K562 (cell line): ENCODE measurements around the gene C17orf50. TPM values are rescaled to one million over a fixed set of nuclear protein-coding genes. Genes with fewer than 3 reads are reported as not detected.

ENCODE experiments used
- ATAC-seq: fragments of 200-7000 bp; cut with Tn5 transposase; 3 replicates; pipeline ENCODE4 v1.9.1; 2020; ENCODE audit warnings: moderate library complexity
- BruUV-seq: library from RNA; stranded (reverse); fragments of 400-500 nt; replicated peaks from 2 replicates; lab custom pipeline; 2021; lab: Mats Ljungman, UMichigan
- CTCF ChIA-PET: fragments of 300-600 bp; formaldehyde crosslinking; extraction: SDS; loops from one replicate; lab custom pipeline; 2021; ENCODE audit warnings: low intra/inter-chr PET ratio; lab: Yijun Ruan, JAX
- POLR2A ChIA-PET: fragments of 300-600, 350-650 bp; sonication (Branson Sonifier 250); formaldehyde crosslinking; extraction: SDS; loops from one replicate; lab custom pipeline; 2021; ENCODE audit warnings: antibody characterized with exemption, inconsistent platforms; lab: Yijun Ruan, JAX
- DNase-seq, 4 experiments: peaks; one replicate each; pipeline versions ENCODE4 v3.0.0 to v3.0.0-alpha.2; 2011 to 2018; ENCODE audit warnings: low spot score in 3 of 4, mixed read lengths in 3 of 4; ENCODE audit errors: extremely low read depth in 1 of 4
- FAIRE-seq: peaks from 2 replicates; lab custom pipeline; 2011; peaks lifted over from hg19 to GRCh38; lab: Jason Lieb, UNC
- H2AFZ ChIP-seq: 2 replicates; pipeline ENCODE4 v1.6.0; 2011; ENCODE audit warnings: low read depth, low read length, control low read depth, inconsistent platforms
- H3K27ac ChIP-seq: fragments of 200-600 bp; 3 replicates; pipeline ENCODE4 v1.8.0; 2011; ENCODE audit warnings: low read depth, mild to moderate bottlenecking, control low read depth, inconsistent platforms, low read length, moderate library complexity, mixed read lengths; ENCODE audit errors: extremely low read depth
- H3K27me3 ChIP-seq, 2 experiments: fragments of 300-600 bp in 1 of 2; 2 replicates in 1 of 2; 3 replicates in 1 of 2; pipeline versions ENCODE4 v1.6.0 to v1.8.0; 2011; ENCODE audit warnings: inconsistent platforms in 2 of 2, low read length in 2 of 2, mild to moderate bottlenecking in 1 of 2, mixed read lengths in 1 of 2, moderate library complexity in 1 of 2; ENCODE audit not compliant: control insufficient read depth in 2 of 2, insufficient read depth in 2 of 2
- H3K36me3 ChIP-seq: fragments of 300-600 bp; 3 replicates; pipeline ENCODE4 v1.8.0; 2011; ENCODE audit warnings: mild to moderate bottlenecking, low read length, inconsistent platforms; ENCODE audit not compliant: control insufficient read depth, insufficient read depth
- H3K4me1 ChIP-seq, 2 experiments: fragments of 200-600 bp in 1 of 2; replicated peaks in 1 of 2; 2 replicates in 1 of 2; 3 replicates in 1 of 2; pipeline versions ENCODE4 v1.5.1 to v1.8.0; 2011; ENCODE audit warnings: inconsistent platforms in 2 of 2, low read length in 2 of 2, mild to moderate bottlenecking in 1 of 2, mixed read lengths in 1 of 2, moderate library complexity in 1 of 2; ENCODE audit not compliant: control insufficient read depth in 2 of 2, insufficient read depth in 2 of 2
- H3K4me2 ChIP-seq: 2 replicates; pipeline ENCODE4 v1.6.1; 2011; ENCODE audit warnings: low read length, control low read depth, inconsistent platforms, mixed read lengths; ENCODE audit not compliant: insufficient read depth
- H3K4me3 ChIP-seq: fragments of 200-600 bp; sonication (generic), shearing (Covaris generic); 2 replicates; pipeline ENCODE4 v1.5.1; 2016; ENCODE audit warnings: control low read depth, inconsistent platforms
- H3K79me2 ChIP-seq: fragments of 200-600 bp; 3 replicates; pipeline ENCODE4 v1.8.0; 2011; ENCODE audit warnings: low read length, inconsistent platforms; ENCODE audit not compliant: control insufficient read depth, insufficient read depth
- H3K9ac ChIP-seq, 2 experiments: 2 replicates each; pipeline versions ENCODE4 v1.6.0 to v1.6.1; 2011; ENCODE audit warnings: low read depth in 2 of 2, low read length in 2 of 2, control low read depth in 1 of 2, inconsistent platforms in 1 of 2, mild to moderate bottlenecking in 1 of 2, mixed read lengths in 1 of 2; ENCODE audit not compliant: insufficient read depth in 1 of 2
- H3K9me1 ChIP-seq: one replicate; pipeline ENCODE4 v1.6.0; 2011; ENCODE audit warnings: inconsistent platforms, mild to moderate bottlenecking, low read length, moderate library complexity; ENCODE audit not compliant: control insufficient read depth, insufficient read depth
- H3K9me3 ChIP-seq: replicated peaks from 2 replicates; pipeline ENCODE4 v1.5.1; 2011; ENCODE audit warnings: low read depth, low read length, inconsistent platforms; ENCODE audit not compliant: control insufficient read depth, insufficient read depth
- H4K20me1 ChIP-seq: replicated peaks from 2 replicates; pipeline ENCODE4 v1.6.1; 2011; ENCODE audit warnings: low read length, inconsistent platforms, mixed read lengths; ENCODE audit not compliant: control insufficient read depth, insufficient read depth
- POLR3G ChIP-seq: IDR thresholded peaks from 2 replicates; pipeline ENCODE4 v1.6.1; 2011; ENCODE audit not compliant: insufficient read length, insufficient replicate concordance; ENCODE audit errors: extremely low read depth
- WGBS: fragments of 100-300 bp; shearing (Covaris generic); methylation state at CpG from one replicate; pipeline ENCODE4 v1.1.6; 2016; ENCODE audit warnings: low coverage, mixed read lengths; ENCODE audit not compliant: insufficient coverage; ENCODE audit errors: missing lambda C conversion rate; 5-methylcytosine and 5-hydroxymethylcytosine counted together
- in situ Hi-C: fragments of 300-500 bp; cut with MboI; formaldehyde crosslinking; loops from 4 replicates; pipeline ENCODE4 v1.15.0; 2018; ENCODE audit warnings: inconsistent platforms, mixed read lengths
- intact Hi-C: fragments of 100-400 bp; cut with micrococcal nuclease; formaldehyde crosslinking; loops from 2 replicates; pipeline ENCODE4 v1.14.2; 2022
- polyA plus RNA-seq, 8 experiments: library from polyadenylated mRNA; depleted of rRNA in 4 of 8; stranded (reverse) in 5 of 8; unstranded in 3 of 8; fragments of >200 nt; fragmentation: Nextera tagmentation in 2 of 8; fragmentation: Illumina TruSeq in 1 of 8; extraction: Ambion mirVana in 2 of 8; extraction: Trizol in 1 of 8; gene quantifications; 2 replicates each; pipeline versions ENCODE4 v1.2.1 to v1.2.3, GENCODE V29; 2011 to 2014; ENCODE audit warnings: inconsistent platforms in 1 of 8, missing spikeins in 1 of 8
- total RNA-seq, 7 experiments: library from RNA; depleted of rRNA in 6 of 7; stranded (reverse); fragments of >200 nt in 6 of 7; fragmentation: Illumina TruSeq in 2 of 7; extraction: Trizol in 2 of 7; gene quantifications; 2 replicates each; pipeline versions ENCODE4 v1.2.1 to v1.2.3, GENCODE V29; 2011 to 2021; ENCODE audit warnings: low replicate concordance in 1 of 7
- TF ChIP-seq, protein P1 (sequence below), 3 experiments: IDR thresholded peaks in 2 of 3; conservative IDR thresholded peaks in 1 of 3; 2 replicates each; pipeline ENCODE4 v1.5.1; 2011 to 2012; ENCODE audit warnings: low read length in 3 of 3, mild to moderate bottlenecking in 3 of 3, control low read depth in 2 of 3, improper control_type of control experiment in 1 of 3, inconsistent platforms in 1 of 3, low read depth in 1 of 3, mixed read lengths in 1 of 3, moderate library complexity in 1 of 3; ENCODE audit not compliant: insufficient read depth in 2 of 3

C17orf50 gene
- total and polyA plus RNA-seq, 9 of the 15 experiments (the other 6 are each of a cell fraction or from before 2014, with no cell fraction given), result not detected

DNA sequence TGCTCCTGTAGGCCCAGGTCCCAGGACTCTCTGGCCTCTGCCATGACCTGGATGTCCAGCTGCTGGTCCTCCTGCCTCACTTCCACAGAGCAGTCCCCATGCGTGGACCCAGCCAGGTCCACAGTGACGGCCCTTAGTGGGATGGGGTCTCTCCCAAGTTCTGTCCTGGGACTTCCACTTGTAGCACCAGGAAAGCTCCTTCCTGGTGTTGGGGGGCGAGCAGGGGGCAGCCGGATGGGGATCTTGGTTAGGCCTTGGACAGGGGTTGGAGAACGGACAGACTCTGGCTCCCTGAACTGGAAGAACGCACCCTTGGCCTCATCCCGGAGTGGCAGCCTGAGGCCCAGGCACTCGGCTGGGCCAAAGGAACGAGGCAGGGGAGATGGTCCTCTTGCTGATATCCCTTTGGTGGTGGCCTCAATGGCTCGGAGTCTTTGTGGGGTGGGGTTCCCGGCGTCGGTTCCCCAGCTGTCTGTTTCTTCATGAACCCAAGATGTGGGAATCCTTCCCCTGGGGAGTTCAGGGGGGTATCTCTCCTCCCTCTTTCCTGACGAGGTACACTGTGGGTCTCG lies 14.9 kb upstream of the C17orf50 start:
- 1% methylated on average over 14 of the region's 15 CpGs for WGBS
- ATAC-seq (no peak), FAIRE-seq (no peak), DNase-seq (no peak)
- peaks cover 17% of the 10 kb centered on the region; the same call in 1 of the 2 replicates for H4K20me1 ChIP-seq
- no TSS peak for BruUV-seq
- no peak overlapping the region for H3K27ac ChIP-seq
- H3K79me2 ChIP-seq, result no peaks in the 10 kb centered on the region
- peaks cover 4% of the 10 kb centered on the region for H3K9me1 ChIP-seq
- no peak overlapping the region for H3K4me2 ChIP-seq
- H3K27me3 ChIP-seq, result peaks cover 16 to 77% of the 10 kb centered on the region in 2 experiments
- TF ChIP-seq, protein P1, sequence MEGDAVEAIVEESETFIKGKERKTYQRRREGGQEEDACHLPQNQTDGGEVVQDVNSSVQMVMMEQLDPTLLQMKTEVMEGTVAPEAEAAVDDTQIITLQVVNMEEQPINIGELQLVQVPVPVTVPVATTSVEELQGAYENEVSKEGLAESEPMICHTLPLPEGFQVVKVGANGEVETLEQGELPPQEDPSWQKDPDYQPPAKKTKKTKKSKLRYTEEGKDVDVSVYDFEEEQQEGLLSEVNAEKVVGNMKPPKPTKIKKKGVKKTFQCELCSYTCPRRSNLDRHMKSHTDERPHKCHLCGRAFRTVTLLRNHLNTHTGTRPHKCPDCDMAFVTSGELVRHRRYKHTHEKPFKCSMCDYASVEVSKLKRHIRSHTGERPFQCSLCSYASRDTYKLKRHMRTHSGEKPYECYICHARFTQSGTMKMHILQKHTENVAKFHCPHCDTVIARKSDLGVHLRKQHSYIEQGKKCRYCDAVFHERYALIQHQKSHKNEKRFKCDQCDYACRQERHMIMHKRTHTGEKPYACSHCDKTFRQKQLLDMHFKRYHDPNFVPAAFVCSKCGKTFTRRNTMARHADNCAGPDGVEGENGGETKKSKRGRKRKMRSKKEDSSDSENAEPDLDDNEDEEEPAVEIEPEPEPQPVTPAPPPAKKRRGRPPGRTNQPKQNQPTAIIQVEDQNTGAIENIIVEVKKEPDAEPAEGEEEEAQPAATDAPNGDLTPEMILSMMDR (IDR thresholded peaks at IDR 0.05 in 2 of 3, conservative IDR thresholded peaks at IDR 0.05 in 1 of 3; ENCODE audit: insufficient read depth in 2 of 3, low read depth in 1 of 3, low read length in 3 of 3), result no peak
- TF ChIP-seq POLR3G, result no peak
- no peak overlapping the region for H2AFZ ChIP-seq
- in situ Hi-C loops, result loop anchor here (5.0 to 25.0 kb wide), 4 partner anchors 189 to 1309 kb away; partner anchors contain the start of genes NLE1 and UNC45B
- H3K9ac ChIP-seq, result peak overlapping the region in 1 of 2 experiments; percentile 8; a peak in 1 of 4 replicates
- H3K36me3 ChIP-seq, result no peaks in the 10 kb centered on the region
- CTCF ChIA-PET, result interaction anchor here (0.6 kb wide), 1 partner anchor 433 kb away, joined by 4 read pairs; no protein-coding TSS in a partner anchor
- H3K4me1 ChIP-seq, result peaks cover 9 to 26% of the 10 kb centered on the region in 2 experiments; a peak in 4 of 5 replicates
- no peaks in the 10 kb centered on the region for H3K9me3 ChIP-seq
- no peak overlapping the region for H3K4me3 ChIP-seq
- POLR2A ChIA-PET, result no interaction called here
- intact Hi-C loops, result loop anchor here (2.0 to 5.0 kb wide), 5 partner anchors 133 to 575 kb away; partner anchors contain the start of gene SLFN12L
